Measurements from ENCODE around the gene EMILIN2.
"Not testable (repeated sequence)": the region's sequence is repeated elsewhere in the genome, so short reads cannot be mapped to it uniquely, and the experiment has no call there.

EMILIN2 gene

DNA sequence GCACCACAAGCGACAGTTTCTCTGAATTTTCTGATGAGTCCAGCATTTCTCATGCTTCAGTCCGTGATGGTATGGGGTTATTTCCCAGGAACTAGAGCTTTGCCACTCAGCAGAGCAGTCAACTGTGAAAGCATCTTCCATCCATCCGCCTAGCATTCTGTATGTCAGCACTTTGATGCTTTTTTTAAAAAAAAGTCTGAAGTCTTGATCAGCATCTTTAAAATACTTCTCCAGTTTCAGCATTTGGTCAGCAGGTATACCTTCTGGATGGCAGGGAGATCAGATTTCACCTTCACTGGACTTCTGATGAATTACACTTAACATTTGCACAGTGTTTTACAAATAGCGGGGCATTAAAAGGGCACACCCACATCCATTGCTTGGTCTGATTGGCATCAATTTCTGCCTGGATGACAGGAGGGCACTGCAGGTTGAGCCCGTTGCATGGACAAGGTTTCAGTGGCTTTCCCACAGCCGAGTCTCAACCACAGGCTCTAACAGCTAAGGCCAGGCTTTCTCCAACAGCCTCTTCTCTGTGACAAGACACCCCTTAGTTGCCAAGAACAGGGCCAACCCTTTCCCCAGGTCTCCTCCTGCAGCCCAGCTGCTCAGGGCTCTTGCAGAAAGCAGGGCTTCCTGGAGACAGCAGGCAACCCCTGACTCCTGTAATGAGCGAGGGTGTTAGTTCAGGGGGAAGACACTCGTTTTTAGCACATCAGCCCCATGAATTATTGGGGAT lies 54.0 kb downstream of the EMILIN2 start:
- no peak for DNase-seq (ENCODE audit: low read depth)

- DNase-seq (ENCODE audit: low read depth) = no peak
Measured at GRCh38 chr18:2901423-2901985, 54.7 kb downstream of the EMILIN2 start.

DNA sequence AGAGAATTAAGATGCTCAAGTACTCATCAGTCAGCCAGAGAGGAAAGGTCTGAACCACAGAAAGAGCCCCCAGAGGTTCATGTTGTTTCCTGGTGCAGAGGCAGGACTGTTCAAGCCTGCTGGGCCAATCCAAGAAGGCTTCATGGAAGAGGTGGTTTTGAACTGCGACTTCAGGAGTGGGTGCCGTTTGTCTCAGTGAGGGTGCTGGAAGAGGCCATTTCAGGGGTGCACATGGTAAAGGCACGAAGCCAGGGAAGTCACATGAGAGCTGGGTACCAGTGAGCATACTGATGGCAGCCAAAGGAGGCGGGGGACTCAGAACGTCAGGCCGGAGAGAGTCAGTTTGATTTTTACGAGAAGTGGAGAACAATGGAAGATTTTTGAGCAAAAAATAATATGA lies 55.5 kb downstream of the EMILIN2 start:
- DNase-seq (ENCODE audit: low read depth) = no peak

- no peak for DNase-seq (ENCODE audit: low read depth)
Measured at GRCh38 chr18:2903006-2903405, 56.2 kb downstream of the EMILIN2 start.

DNA sequence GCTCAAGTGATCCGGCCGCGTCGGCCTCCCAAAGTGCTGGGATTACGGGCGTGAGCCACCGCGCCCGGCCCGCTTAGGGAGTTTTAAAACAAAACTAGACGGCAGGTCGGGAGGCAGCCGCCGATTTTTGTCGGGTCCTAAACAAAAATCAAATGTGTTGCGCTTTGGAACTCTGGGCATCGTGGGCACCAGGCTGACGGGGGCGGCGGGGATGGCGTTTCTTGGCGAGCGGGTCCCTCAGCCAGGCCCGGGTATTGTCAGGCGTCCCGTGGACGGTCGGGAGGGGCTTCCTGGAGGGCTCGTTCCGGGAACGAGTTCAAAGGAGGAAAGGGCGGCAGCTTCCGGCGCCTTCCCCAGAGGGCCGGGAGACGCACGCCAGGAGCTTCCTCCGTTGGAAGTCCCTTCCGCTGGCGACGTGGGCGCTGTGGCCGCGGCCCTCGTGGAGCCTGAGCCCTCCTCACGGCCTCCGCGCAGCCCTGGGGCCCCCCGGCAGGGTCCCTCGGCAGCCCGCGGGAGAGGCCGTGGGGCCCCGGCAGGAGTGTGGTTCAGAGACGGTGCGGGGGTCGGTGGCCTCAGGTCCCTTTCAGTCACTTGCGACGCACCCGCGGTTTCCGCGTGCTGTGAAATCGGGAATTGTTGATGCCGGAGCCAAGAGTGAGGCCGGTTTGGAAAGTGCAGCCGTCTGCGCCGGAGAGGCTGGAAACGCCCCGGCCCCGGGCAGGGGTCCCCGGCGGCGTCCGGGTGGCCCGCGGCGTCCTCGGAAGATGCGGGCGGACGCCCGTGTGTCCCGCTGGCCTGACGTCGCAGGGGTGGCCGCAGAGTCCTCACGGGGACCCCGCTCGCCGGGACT lies 59.3 kb downstream of the EMILIN2 start:
- DNase-seq (ENCODE audit: low read depth) = no peak

DNA sequence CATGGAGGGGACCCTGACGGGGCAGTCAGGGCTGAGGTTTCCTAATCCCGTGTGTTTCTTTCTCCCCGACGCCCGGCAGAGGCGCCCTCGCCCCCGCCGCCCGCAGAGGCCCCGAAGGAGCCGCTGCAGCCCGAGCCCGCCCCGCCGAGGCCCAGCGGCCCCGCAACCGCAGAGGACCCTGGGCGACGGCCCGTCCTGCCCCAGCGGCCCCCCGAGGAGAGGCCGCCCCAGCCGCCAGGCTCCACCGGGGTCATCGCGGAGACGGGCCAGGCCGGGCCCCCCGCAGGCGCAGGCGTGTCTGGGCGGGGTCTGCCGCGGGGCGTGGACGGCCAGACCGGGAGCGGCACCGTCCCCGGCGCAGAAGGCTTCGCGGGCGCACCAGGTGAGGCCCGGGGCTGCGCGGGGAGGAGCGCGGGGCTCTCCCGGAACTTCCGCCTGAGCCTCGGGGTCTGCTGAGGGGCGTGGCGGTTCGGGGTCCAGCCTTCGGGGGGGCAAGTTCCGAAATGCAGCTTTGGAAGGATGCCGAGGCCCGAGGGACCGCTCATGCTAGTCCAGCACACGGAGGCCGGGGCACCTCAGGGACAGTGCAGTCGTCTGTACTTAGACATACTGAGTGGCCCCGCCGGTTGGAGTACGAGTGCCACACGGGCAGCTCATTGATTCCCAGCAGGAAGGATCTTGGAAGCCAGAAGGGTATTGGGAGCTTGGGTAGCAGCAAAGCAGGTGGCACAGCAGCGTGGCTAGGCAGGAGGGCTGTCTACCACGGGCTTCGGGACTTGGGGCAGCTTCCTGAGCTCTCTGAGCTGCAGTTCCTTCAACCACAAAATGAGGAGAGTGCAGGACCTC lies 60.1 kb downstream of the EMILIN2 start:
- no peak for DNase-seq (ENCODE audit: low read depth)

DNA sequence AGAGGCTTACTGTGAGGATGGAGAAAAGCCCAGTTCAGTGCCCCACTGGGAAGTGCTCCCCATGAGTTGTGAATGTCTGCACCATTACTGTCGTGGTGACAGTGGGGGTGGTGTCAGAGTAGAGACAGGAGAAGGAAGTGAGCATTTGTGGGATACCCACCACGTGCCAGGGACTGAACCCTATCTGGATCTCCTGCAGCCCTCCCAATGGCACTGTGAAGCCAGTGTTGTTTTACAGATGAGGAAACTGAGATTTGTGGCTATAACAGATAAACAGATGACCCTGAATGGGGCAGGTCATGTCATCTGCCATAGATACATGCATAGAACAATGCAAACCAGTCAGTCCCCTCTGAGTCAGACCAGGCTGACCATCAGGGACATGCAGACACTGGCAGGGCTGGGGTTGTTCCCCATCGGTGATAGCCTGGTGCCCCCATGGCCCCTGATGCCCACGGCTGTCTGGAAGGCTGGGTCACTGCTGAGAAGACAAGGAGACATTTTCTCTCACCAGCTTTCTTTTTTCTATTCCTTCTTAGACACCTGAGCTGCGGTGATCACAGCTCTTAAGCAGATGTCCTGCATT lies 60.8 kb downstream of the EMILIN2 start:
- no peak for DNase-seq (ENCODE audit: low read depth)

DNA sequence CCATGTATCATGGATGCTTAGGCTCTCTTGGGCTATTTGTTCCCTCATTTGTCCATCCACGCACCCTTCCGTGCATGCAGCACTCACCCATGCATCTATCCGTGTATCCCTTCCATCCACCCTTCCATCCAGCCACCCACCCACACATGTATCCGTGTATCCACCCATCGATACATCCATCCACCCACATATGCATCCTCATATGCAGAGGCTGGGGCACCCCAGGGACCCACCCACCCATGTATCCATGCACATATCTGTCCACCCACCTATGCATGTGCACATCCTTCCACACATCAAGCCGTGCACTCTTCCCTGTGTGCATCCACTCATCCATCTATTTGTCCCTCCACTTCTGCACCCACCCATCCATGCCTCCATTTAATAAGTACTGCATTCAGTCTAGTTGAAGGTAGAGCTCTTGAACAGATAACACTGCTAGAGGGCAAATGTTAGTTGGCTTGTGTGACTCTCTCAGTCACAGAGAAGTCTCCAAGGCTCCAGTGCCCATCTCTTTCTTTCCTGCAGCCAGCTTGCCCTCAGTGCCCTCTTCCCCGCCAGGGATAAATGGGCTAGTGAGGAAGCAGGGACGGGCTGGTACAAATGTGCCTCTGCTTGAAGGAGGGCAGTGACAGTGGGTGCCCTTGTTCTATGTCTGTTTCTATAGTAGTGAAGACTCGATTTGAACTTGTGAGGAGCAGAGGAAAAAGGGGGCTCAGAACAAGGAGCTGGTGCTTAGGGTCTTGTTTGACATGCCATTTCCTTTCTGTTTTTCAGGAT lies 61.5 kb downstream of the EMILIN2 start:
- DNase-seq (ENCODE audit: low read depth) = no peak

DNA sequence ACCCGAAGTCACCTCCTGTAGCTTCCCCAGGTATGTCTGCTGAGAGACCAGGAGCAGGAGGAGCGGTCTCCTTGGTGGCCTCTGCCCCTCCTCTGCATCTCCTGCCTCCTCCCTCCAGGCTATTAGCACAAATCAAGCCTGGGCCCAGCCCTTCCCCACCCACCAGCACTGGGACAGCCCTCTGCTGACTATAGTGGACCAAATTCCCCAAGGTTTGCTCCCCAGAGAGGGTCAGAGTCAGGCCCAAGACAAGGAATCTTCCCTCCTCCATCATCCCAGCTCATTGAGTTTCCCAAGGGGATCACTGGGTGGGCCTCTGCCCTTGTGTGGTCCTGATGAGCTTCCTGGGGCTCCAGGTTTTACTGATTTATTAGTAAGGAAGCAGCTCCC lies 62.1 kb downstream of the EMILIN2 start:
- DNase-seq (ENCODE audit: low read depth) = no peak

DNA sequence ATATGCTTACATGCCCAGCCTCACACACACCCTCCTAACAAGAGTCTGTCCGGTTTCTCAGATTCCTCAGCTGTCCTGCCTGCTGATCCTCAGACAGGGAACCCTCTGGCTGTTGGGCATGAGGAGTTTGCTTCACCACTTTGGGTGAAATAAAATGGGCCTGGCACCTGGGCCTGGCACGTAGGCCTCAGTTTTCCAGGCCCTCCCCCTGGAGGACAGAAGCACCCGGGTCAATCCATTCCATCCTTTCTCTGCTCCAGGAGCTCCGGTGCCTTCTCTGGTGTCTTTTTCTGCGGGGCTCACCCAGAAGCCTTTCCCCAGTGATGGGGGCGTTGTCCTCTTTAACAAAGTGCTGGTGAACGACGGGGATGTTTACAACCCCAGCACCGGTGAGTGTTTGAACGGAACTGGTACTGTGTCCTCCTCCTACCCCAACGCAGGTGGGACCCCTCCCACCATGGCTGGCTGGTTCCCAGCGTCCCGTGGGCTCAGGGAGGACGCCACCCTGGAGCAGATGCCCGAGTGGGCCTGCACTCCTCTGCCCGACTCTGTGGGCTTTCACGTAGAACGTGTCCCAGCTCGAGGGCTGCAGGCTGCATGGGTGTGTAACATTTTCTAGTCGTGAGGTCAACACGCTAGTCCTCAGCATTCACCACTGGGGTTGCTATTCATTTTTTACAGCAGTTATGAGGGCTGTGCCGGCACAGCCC lies 62.8 kb downstream of the EMILIN2 start:
- no peak for DNase-seq (ENCODE audit: low read depth)

- DNase-seq (ENCODE audit: low read depth) = no peak
Measured at GRCh38 chr18:2910261-2910660, 63.5 kb downstream of the EMILIN2 start.

DNA sequence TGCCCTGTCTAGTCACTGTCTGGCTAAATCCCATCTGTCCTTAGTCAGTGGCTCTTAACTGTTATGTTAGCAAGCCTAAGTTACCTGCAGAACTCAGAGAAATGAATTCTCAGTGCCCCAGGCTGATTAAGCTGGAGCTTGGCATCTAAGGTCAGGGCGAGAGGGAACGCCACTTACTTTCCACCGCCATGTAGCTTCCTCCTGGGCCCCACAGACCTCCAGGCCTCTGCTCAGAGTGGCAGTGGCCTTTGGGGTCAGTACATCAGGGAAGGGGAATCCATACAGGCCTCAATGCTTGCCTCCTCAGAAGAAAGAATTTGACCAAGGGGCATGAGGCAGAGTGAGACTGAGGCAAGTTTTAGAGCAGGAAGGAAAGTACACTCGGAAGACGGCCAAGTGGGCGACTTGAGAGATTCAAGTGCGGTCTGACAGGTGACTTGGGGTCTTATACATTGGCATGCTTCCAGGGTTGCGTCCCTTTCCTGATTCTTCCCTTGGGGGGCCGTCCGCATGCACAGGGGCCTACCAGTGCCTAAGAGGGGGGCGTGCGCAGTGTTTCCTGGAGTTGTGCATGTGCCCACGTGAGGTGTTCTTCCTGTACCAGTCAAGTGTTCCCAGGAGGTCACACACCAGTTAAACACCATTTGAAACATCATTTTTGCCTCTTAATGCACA lies 64.1 kb downstream of the EMILIN2 start:
- no peak for DNase-seq (ENCODE audit: low read depth)

DNA sequence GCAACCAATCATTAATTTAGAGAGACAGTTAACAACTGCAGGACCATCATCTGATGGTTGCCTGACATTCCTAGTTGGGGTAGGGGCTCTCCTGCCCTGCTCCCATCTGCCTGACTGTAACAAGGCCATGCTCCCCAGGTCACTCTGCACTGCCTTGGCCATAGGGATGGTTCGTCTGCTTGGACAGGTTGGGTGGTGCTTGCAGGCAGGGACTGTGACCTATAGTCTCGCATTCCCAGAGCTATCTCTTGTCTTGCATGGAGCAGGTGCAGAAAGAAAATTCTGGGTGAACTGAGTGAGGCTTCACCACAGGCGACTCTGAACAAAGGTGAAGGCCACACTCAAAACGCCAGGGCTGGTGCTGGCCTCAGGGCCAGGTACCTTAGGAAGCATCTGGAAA lies 64.7 kb downstream of the EMILIN2 start:
- no peak for DNase-seq (ENCODE audit: low read depth)

DNA sequence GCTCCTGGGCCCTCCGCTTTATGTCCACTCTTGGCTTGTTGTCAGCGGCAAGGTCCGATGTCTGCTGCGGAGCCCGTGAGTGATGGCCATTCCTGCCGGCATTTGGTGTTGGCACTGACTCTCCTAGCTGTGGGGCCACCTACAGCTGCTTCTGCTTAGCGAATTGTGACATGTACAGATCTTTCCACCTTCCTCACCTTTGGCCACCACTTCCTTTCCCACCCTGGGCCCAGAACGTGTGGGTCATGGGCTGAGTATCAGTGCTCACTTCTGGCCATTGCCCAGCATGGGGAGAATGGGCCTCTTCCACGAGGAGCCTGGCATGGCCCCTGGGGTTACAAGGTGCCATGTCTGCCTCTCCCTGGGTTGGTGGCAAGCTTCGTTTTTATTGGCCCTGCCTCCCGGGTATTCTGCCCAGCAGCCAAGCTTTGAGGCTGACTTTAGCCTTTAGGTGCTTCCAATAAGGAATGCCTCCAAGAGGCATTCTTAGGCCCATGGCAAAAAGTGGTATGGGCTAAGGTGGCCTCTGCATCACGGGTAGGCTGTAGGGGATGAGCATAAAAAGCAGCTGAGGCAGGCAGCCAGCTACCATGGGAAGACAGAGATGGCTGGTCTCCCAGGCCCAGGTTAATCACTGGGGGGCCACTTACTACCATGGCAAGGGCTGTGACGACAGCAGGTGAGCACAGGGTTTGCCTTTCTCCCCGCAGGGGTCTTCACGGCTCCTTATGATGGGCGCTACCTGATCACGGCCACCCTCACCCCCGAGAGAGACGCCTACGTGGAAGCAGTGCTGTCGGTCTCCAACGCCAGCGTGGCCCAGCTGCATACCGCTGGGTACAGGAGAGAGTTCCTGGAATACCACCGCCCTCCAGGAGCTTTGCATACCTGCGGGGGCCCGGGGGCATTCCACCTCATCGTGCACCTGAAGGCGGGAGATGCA lies 65.8 kb downstream of the EMILIN2 start:
- DNase-seq (ENCODE audit: low read depth) = no peak

- no peak for DNase-seq (ENCODE audit: low read depth)
Measured at GRCh38 chr18:2913398-2914005, 66.7 kb downstream of the EMILIN2 start.

DNA sequence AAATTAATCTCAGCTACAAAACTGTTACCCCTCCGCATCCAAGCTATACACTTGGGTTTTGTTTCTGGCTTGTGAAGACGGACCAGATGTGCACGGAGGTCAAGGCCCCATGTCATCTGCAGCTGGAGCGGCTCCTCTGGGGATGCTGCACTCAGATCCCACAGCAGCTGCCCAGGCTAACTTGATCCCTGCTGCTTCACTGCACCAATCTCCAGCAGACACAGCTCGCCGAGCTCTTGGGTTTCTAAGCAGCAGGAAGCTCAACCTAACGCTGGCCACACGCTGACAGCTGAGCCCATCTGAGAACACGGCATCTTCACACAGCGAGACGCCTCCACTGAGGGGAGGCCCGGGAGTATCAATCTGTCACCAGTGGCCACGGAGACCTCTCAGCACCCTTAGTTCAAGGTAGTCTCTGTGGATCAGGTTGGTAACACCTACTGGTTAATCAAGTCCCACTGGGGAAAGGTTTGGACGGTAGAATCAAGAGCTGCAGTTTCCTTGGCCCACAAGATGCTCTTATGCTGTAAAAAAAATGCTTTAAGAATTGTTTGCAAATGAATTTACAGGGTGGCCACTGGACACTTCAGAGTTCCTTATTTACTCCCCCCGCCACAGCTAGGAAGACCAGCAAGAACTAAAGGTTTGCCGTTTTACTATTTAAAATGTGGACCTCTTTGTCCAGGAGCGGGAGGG lies 67.5 kb downstream of the EMILIN2 start:
- no peak for DNase-seq (ENCODE audit: low read depth)

DNA sequence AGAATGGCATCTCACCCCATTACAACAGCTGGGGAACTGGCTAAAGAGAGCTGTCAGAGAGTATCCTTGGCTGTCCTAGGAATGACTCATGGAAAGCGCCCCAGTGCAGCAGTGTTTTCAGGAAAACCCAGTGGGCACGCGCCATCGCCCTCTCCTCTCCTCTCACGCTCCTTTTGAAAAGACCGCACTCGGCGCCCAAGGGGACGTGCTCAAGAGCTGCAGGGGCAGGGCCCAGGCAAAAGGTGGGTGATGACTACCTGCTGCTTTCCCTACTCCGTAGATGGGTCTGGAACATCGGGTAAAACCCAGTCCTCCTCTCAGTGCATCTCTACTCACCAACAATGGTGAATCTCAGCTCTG lies 68.1 kb downstream of the EMILIN2 start:
- no peak for DNase-seq (ENCODE audit: low read depth)

GRCh38 chr18:2915486-2915885 lies 68.7 kb downstream of the EMILIN2 start:
- not testable (repeated sequence) for DNase-seq (ENCODE audit: low read depth)
